Fibroblast of peridontal ligament (primary cell): Measurements from ENCODE around the gene FSD2.
A peak's percentile ranks its signal among the peaks of the same experiment; 100 is the strongest.

Experiments
- DNase-seq: peaks from one replicate; pipeline ENCODE4 v3.0.0-alpha.2; 2010; ENCODE audit errors: extremely low read depth

Gene FSD2, protein sequence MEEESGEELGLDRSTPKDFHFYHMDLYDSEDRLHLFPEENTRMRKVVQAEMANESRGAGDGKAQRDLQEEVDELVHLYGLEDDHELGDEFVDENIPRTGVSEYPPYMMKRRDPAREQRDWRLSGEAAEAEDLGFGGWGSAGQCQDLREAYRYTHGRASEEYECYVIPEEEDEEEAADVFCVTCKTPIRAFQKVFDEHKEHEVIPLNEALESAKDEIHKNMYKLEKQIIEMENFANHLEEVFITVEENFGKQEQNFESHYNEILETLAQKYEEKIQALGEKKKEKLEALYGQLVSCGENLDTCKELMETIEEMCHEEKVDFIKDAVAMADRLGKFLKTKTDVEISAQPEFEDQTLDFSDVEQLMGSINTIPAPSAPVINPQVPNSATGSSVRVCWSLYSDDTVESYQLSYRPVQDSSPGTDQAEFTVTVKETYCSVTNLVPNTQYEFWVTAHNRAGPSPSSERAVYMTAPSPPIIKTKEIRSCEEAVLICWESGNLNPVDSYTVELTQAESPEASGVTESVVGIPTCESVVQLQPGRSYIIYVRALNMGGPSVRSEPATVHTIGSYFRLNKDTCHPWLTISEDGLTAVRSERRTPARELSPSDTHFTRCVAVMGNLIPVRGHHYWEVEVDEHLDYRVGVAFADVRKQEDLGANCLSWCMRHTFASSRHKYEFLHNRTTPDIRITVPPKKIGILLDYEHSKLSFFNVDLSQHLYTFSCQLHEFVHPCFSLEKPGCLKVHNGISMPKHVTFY

DNA sequence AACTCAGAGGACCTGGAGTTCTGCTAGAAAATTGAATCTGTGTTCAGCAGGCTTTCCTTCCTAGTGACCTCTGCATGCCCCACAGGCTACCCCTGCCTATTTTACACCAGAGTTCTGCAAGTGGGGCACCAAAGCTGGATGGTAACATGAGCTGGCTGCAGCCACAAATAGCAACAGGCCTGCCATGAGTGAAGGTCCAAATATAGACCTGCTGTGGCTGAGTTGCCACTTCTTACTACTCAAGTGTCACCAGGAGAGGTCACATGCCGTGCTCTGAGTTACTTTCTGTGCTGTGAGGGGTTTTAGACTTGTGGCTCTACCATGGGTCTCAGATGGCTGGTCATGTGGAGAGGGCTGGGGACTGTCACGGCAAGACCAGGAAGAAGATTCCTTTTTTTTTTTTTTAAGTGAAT, at the start of gene FSD2:
Gene FSD2 (minus strand): TSS at position 76 of the 413 bp plus-strand sequence. CDS start 18,679 bp downstream, outside the sequence.
- no peak for DNase-seq

DNA sequence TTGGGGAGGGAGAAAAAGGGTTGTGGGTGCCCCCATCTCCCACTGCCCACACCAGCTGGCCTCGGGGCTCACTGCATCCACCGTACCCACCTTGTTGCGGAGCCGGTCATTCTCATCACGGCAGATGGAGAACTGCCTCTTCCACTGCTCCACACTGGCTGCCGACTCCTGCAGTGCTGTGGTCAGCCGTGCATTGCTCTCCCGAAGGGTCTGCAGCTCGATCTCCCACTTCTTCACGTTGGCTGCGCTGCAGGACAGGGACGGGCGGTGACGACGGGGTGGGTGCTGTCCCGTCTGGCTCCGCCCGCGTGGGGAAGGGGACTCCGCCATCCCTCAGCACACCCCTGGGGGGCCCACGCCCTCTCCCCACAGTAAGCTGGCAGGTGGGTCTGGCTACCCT, 48.7 kb upstream of the FSD2 start:
- DNase-seq: no peak

DNA sequence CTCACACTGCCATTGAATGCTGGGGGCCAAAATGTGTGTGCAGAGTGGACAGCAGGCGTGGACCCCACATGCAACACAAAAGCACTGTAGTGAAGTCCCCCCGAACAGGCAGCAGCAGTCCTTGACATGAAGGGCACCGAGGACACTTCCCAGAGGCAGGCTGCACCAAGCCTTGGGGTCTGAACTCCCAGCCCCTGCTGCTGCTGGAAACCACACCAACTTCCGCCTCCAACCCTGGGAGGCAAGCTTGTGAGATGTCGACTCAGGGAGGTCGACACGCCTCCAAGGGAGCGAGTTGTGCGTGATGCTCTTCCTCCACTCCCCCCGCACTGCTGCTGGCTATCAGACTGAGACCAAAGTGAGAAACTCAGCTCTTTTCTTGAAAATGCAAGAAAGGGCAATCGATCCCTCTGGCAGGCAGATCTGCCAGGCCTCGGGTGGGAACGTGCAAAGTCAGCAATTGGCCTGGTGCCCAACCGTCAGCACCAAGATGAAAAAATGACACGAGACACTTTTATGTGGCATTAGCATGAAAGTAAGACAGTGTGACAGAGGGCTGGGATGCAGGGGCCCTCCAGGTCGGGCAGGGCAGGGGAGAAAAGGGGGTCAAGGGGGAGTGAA, 47.2 kb upstream of the FSD2 start:
- no peak for DNase-seq

DNA sequence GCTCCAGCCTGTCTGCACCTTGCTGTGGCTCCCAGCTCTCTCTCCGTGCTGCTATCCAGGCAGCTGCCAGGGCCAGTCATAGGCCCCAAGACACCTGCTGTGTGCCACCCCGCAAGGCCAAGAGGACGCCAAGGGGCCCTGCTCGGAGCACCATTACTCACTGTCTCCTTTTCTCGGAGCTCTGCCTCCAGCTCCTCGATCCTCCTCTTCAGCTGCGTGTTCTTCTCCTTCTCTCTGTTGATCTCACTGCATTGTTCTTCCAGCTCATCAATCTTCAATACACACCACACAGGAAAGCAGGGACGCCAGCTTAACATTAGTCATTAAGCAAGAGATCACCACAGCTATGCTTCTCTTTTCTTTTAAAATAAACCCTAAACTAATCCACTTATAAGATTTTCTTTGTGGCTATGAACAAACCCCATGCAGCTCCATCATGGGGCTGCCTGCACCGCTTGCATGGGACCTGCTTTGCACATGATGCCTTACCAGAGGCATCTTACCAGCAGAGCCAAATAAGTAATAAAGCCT, 46.2 kb upstream of the FSD2 start:
- DNase-seq: peak; percentile 47

DNA sequence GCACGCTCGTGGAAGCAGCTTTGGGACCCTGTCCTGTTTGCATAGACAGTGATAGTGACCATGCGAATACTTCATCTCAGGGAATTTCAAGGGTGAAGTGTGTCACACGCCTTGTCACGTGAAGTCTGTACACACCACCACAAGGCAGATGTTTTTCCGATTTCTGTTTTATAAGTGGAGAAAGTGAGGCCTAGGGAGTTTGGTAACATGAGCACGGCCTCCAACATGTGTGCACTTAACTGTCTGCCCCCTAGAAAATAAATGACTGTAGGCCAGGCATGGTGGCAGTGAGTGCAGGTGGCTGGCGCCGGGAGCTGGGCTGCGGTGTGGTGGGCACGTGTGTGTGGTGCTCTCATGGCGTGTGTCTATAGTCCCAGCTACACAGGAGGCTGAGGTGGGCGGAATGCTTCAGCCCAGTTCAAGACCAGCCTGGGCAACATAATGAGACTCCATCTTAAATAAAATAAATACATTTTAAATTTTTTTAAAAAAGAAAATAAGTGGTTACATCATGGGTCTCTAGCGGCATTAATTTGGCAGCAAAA, 45.5 kb upstream of the FSD2 start:
- DNase-seq: no peak

DNA sequence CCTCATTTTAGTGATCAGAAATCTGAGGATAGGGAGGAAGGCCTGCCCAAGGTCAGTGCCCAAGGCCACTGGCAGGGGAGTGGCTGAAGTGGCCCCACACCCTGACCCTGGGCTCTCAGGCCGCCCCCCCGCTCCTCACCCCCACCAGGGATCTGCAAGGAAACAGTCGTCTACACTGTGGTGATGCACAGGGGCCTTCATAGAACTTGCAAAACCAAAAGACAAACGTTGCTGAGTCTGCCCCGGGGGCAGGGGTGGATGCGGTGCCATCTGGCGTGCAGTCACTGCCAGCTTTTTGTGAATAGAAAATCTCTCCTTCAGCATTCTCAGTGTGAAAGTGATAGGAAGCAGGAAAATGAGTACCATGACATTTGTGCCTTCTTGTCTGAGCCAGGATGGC, 44.9 kb upstream of the FSD2 start:
- no peak for DNase-seq

GRCh38 chr15:82849556-82850512, 44.0 kb upstream of the FSD2 start:
- DNase-seq: peak; percentile 89

DNA sequence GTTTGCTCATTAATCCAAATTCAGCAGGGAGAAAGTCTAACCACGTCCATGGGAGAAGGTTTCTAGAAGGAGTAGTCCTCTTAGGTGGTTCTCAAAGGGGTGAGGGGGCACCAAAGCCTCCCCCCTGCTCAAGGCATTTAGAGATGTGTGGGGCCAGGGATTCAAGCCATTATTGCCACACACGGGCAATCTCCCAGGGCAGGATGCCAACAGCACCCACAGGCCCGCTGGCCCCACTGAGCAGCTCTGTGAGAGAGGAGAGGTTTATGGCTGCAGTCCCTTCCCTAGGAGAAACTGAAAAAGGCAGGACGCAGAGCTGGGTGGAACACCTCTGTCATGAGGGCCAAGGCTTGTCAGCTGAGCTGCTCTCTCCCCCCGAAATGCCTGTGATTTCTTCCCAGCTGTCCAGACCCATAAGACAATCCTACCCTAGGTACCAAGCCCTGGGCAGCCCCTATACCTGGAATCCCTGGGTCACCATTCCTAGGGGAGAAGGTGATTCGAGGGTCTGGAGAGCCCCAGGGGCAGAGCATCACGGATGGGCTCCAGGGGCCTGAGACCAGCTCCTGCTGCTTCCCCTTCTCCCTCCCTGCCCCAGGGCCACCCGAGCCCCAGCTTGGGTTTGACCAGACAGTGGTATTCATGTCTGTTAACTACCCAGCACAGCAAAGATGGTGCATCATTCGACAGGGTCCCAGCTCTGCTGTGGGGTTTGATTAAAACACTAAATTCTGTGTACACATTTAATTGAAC, 42.5 kb upstream of the FSD2 start:
- no peak for DNase-seq

- DNase-seq: no peak
Observed at GRCh38 chr15:82847703-82848102, 41.8 kb upstream of the FSD2 start.

GRCh38 chr15:82846621-82847020, 40.8 kb upstream of the FSD2 start:
- DNase-seq: no peak

DNA sequence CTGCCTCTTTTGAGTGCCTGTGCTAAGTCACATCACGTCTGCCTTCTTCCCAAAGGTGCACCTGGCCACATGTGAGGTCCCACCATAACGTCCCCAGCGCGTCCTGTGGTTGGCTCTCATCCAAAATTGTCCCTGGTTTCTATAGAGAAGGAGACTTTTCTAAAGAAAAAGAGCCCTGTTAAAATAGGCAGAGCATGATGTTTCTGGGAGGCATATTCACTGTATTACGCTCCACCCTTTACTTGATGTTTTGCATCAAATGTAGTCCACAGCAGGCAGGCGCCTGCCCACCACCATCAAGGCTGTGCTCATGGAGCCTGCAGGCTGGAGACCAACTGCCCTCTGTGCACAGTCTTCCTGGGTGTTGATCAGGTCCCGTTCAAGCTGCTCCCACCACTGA, 39.8 kb upstream of the FSD2 start:
- no peak for DNase-seq

- no peak for DNase-seq
Observed at GRCh38 chr15:82843566-82843965, 37.7 kb upstream of the FSD2 start.

DNA sequence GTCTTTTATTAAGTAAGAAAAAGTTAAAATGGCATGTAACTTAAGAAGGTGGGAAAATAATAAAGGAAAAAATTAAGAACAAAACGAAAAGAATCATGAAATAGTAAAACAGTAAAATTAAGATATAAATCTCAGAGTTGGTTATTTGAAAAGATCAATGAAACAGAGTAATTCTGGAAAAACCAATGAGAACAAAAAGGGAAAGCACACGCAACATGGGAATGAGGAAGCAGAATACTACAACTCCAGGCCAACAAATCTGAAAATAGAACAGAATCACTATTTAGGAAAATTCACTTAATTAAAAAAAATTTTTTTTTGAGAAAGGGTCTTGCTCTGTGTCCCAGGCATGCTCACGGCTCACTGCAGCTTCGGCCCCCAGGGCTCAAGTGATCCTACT, 34.3 kb upstream of the FSD2 start:
- DNase-seq: no peak

DNA sequence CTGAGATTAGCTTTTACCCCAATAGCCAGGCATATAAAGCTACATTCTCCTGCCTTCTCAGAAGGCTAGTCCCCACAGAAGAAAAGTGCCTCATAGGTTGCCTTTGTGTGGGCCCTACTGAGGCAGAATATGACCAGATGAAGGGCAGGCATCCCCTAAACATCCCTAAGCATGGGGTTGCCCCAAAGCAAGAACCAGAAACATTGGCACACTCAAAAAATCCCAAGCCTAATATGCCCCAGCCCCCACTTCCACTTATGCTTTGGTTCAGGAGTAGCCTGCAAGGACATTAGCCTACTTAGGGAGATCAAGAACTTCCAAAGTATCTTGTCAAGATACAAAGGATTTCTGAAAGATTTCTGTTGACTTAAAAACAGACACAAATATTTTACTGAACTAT, 33.3 kb upstream of the FSD2 start:
- no peak for DNase-seq

- no peak for DNase-seq
Observed at GRCh38 chr15:82838096-82838735, 32.3 kb upstream of the FSD2 start.

DNA sequence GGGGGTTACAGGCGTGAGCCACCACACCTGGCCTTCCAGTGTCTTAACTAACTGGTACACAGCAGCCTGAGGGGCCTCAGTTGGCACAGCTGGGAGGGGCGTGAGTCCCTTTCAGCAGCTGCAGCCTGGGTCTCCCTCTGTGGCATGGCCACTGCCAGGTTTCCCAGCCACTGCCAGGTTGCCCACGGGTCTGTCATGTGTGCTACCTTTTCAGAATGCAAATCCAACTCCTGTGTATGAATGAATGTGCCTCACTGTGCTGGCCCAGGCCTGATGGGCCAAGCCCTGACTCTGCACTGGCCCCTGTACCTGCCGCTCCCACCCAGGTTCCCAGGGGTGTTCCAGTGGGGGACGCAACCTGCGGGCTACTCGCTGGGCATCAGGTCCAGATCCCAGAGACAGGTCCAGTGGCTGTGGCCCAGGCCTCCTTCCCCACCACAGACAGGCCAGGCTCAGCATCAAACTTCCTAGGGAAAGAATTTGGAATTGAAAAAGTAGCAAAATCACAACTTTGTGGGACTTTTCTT, 29.6 kb upstream of the FSD2 start:
- no peak for DNase-seq

- no peak for DNase-seq
Observed at GRCh38 chr15:82833362-82833682, 27.5 kb upstream of the FSD2 start.

DNA sequence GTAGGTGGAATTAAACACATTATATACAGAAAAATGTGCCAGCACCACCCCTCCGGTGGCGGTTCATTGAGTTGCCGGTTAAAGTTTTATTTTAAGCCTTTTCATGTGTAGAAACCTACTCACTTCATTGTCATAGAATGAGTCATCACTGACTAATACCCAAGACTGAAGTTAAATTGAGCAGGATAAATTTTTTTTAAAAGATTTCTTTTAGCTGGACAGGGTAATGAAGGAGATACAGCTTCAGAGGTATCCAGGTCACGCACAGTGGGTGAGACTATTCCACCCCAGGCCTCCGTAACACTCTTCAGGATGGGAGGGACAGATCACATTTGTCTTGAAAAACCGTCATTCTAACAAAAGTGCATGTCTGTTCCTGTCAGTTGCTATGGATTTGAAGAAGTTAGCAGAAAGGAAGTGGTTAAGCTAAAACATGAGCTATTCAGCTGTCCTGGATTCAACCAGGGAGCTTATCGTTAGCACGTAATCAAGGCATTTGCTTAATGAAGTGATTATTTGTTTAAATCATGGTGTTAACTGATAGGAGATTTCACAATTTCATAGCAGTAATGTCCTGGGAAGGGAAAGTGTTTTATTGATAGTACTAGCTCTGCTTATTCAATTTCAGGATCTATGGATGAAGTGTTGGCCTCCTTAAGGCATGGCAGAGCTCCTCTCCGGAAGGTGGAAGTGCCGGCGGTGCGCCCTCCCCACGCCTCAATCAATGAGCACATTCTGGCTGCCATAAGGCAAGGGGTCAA, 26.9 kb upstream of the FSD2 start:
- DNase-seq: peak; percentile 81
